Activated CD4-positive, alpha-beta memory T cell treated with anti-CD3 and anti-CD28 coated beads, Interleukin-2, amount 10 ng/mL, durations not matched to agents 7 days and 5 days (primary cell): Measurements from ENCODE around the gene VIPR2. TPM values are rescaled to one million over a fixed set of nuclear protein-coding genes. Genes with fewer than 3 reads are reported as not detected.

Experiments used
- CTCF ChIA-PET: fragments of 350-600 bp; sonication (Branson Sonifier 250); formaldehyde crosslinking; loops from one replicate; lab custom pipeline; 2021; ENCODE audit warnings: antibody characterized with exemption, inconsistent platforms; lab: Charles Lee
- POLR2A ChIA-PET: fragments of 350-600 bp; sonication (Branson Sonifier 250); formaldehyde crosslinking; loops from one replicate; lab custom pipeline; 2021; ENCODE audit warnings: antibody characterized with exemption; lab: Charles Lee
- DNase-seq: peaks from one replicate; pipeline ENCODE4 v3.0.0-alpha.2; 2020
- H3K27ac Mint-ChIP-seq: one replicate; pipeline ENCODE4 v1.8.0; 2021; ENCODE audit warnings: mild to moderate bottlenecking, mixed read lengths
- H3K27me3 Mint-ChIP-seq: one replicate; pipeline ENCODE4 v1.8.0; 2021; ENCODE audit warnings: mixed read lengths
- H3K36me3 Mint-ChIP-seq: one replicate; pipeline ENCODE4 v1.8.0; 2021; ENCODE audit warnings: low read depth, mixed read lengths
- H3K4me1 Mint-ChIP-seq: one replicate; pipeline ENCODE4 v1.8.0; 2021; ENCODE audit warnings: mixed read lengths
- H3K4me3 Mint-ChIP-seq: one replicate; pipeline ENCODE4 v1.8.0; 2021; ENCODE audit warnings: mild to moderate bottlenecking, mixed read lengths
- H3K9me3 Mint-ChIP-seq: one replicate; pipeline ENCODE4 v1.8.0; 2021; ENCODE audit warnings: mixed read lengths
- total RNA-seq, 2 experiments: library from RNA; stranded (reverse); gene quantifications; one replicate each; pipeline ENCODE4 v1.2.3, GENCODE V29; 2021

VIPR2 gene
- total RNA-seq, 2 experiments from 2014 or later: 0.13 to 0.23 TPM

DNA sequence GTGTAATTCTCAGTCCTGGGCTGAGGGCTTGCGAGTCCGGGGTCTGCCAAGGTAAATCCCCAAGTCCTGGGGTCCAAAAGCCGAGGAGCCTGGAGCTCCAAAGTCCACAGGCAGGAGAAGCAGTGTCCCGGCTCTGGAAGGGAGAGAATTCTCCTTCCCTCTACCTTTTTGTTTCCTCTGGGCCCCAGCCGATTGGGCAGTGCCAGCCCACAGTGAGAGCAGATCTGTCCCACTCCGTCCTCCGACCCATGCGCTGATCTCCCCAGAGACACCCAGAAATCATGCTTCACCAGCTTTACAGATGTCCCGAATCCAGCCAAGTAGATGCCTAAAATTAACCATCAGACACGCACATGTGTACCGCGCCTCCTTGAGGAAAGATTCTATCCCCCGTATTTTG is 8.1 kb upstream of the VIPR2 start:
- no peaks in the 10 kb centered on the region for H3K4me1 Mint-ChIP-seq
- POLR2A ChIA-PET: no interaction called here
- no peaks in the 10 kb centered on the region for H3K9me3 Mint-ChIP-seq
- CTCF ChIA-PET: no interaction called here
- H3K27me3 Mint-ChIP-seq: no peaks in the 10 kb centered on the region
- no peak overlapping the region for H3K27ac Mint-ChIP-seq
- no peaks in the 10 kb centered on the region for H3K36me3 Mint-ChIP-seq
- H3K4me3 Mint-ChIP-seq: no peak overlapping the region
- DNase-seq: no peak

DNA sequence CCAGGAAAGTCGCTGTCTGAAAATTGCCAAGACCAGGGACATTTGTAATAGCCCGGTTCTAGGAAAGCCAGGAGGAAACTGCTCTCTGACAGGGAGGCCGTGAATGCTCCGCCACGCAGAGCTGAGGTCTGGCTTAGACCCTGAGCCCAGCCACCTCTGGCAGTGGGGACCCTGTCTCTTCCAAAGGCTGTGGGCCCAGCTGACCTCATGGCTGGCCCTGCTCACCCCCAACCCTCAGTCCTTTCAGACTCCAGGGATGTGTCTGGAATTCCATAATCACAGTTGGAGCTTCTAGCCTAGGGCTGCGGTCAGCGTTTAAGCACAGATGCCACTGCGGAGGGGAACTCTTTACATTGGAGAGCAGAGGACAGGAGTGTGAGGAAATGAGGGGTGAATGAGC is 6.6 kb upstream of the VIPR2 start:
- Mint-ChIP-seq H3K4me3 (no peak overlapping the region), H3K4me1 (no peaks in the 10 kb centered on the region), H3K36me3 (no peaks in the 10 kb centered on the region), H3K27me3 (no peaks in the 10 kb centered on the region), H3K27ac (no peak overlapping the region), H3K9me3 (no peaks in the 10 kb centered on the region)
- no peak for DNase-seq
- ChIA-PET POLR2A (no interaction called here), CTCF (no interaction called here)

DNA sequence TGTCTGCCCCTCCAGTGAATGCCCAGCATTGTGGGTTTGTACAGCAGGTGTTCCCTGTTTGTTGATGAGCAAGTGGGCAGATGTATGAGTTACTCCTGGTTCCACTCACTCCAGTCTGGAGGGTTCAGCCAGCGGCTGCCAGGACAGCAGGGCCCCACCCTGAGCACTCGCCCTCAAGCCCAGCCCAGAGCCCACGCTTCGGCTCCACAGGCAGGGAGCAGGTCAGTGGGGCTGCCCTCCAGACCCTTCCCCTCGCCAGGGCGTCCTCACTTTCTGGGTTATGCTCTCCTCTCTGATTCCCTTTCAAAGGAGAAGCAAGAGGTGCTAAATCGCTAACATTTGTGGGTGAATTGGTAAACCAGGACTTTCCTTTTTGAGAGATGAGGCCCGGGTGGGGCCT is 4.8 kb upstream of the VIPR2 start:
- no peak overlapping the region for H3K4me3 Mint-ChIP-seq
- peaks cover 4% of the 10 kb centered on the region for H3K27me3 Mint-ChIP-seq
- no peak overlapping the region for H3K27ac Mint-ChIP-seq

DNA sequence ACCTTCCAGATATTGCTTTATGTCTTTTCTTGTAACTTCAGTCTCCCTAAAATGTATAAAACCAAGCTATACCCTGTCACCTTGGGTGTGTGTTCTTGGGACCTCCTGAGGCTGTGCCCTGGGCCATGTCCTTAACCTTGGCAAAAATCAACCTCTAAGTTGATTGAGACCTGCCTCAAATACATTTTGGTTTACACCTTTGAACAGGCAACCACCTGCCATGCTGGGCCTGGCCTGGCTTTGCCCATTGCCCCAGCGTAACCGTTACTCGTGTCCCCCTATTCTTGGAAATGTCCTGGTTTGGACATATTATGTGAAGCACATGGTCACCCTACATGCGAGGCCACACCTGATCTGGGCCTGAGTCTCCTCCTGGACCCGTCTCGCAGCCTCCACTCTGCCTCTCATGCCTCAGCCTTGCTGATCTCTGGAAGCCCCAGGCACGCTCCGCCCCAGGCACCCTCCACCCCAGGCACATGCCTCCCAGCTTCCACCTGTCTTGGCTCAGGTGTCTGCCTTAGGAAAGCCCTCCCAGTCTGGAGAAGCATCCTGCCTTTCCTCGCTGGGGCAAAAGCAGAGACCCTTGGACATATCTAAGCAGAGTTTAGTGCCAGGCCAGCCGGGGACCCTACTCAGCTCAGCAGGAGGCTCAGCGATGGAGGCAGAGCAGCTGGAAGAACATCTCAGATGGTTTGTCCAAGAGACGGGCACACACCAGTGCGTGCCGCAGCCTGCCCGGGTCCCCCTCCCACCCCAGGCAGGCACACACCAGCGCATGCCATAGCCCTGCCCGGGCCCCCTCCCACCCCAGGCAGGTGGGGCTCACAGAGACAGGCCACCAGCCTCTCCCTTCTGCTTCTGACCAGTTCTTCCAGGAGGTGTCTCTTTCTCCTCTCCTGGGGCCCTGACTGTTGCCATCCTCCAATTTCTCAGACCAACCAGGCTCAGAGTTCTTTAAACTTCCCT is 4.0 kb upstream of the VIPR2 start:
- Mint-ChIP-seq H3K27me3 (peaks cover 9% of the 10 kb centered on the region), H3K36me3 (no peaks in the 10 kb centered on the region), H3K9me3 (no peaks in the 10 kb centered on the region), H3K27ac (no peak overlapping the region), H3K4me3 (no peak overlapping the region), H3K4me1 (peaks cover 4% of the 10 kb centered on the region)
- DNase-seq: no peak
- CTCF ChIA-PET: no interaction called here
- POLR2A ChIA-PET: no interaction called here

More for the DNA sequence above, 4.8 kb upstream of the VIPR2 start:
- Mint-ChIP-seq H3K4me1 (no peaks in the 10 kb centered on the region), H3K9me3 (no peaks in the 10 kb centered on the region), H3K36me3 (no peaks in the 10 kb centered on the region)
- CTCF ChIA-PET: no interaction called here
- no peak for DNase-seq
- POLR2A ChIA-PET: no interaction called here

DNA sequence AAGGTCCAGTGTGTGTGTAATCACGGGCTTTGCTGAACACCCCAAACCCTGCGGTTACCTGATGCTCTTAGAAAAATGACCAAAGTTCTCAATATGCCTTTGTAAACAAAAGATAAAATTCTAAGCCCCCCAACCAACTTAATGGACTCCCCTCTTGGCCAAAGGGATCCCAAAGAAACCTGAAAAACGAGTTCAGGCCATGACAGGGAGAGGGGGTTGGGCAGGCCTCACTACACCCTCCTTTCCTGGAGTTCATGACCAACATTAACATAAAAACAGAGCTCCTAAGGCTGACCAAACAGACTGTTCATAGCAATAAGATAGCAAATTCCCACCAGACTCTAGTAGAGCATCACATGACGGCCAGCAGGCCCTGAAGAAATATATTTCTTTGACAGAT is 3.0 kb upstream of the VIPR2 start:
- H3K36me3 Mint-ChIP-seq: no peaks in the 10 kb centered on the region
- peaks cover 6% of the 10 kb centered on the region for H3K4me1 Mint-ChIP-seq
- CTCF ChIA-PET: no interaction called here
- H3K4me3 Mint-ChIP-seq: no peak overlapping the region
- DNase-seq: no peak
- peaks cover 19% of the 10 kb centered on the region for H3K27me3 Mint-ChIP-seq
- no peaks in the 10 kb centered on the region for H3K9me3 Mint-ChIP-seq
- H3K27ac Mint-ChIP-seq: no peak overlapping the region
- POLR2A ChIA-PET: no interaction called here

DNA sequence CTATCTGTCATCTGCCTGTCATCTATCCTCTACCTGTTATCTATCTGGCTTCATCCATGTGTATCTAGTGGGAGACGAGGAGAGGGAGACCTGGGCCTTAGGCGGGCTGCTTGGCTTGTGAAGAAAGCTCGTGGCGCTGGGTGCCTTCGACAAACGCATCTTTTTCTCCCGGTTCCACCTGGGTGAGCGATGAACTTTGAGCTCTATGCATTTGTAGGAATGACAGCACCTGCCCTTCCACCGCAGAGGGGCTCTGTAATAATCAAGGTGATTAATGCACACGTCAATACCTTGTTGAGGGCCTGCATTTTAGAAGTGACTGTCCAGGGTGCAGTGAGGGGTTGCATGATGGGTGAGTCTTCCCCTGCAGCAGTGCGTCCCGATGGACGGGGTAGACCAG is 2.6 kb upstream of the VIPR2 start:
- Mint-ChIP-seq H3K9me3 (no peaks in the 10 kb centered on the region), H3K4me1 (peaks cover 6% of the 10 kb centered on the region), H3K27me3 (peaks cover 23% of the 10 kb centered on the region), H3K27ac (no peak overlapping the region), H3K36me3 (no peaks in the 10 kb centered on the region), H3K4me3 (no peak overlapping the region)
- no peak for DNase-seq
- ChIA-PET CTCF (no interaction called here), POLR2A (no interaction called here)

DNA sequence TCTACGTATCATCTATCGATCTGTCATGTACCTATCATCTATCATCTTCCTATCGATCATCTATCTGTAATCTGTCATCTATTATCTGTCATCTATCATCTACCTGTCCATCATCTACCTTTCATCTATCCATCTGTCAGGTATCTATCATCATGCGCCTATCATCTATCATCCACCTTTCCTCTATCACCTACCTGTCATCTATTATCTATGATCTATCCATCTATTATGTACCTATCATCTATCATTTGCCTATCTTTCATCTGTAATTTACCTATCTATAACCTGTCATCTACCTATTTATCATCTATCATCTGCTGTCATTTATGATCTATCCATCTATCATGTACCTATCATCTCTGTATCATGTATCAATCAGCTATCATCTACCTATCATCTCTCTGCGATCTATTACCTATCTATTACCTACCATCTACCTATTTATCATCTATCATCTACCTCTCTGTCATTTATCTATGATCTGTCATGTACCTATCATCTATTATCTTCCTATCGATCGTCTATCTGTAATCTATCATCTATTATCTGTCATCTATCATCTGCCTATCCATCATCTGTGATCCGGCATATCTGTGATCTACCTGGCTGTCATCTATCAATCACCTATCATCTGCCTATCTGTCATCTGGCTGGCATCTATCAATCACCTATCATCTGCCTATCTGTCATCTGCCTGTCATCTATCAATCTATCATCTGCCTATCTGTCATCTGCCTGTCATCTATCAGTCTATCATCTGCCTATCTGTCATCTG is 1.6 kb upstream of the VIPR2 start:
- CTCF ChIA-PET: no interaction called here
- POLR2A ChIA-PET: no interaction called here
- no peak overlapping the region for H3K4me3 Mint-ChIP-seq
- H3K9me3 Mint-ChIP-seq: no peaks in the 10 kb centered on the region
- H3K27me3 Mint-ChIP-seq: peaks cover 30% of the 10 kb centered on the region
- no peak overlapping the region for H3K27ac Mint-ChIP-seq
- peaks cover 6% of the 10 kb centered on the region for H3K4me1 Mint-ChIP-seq
- no peak for DNase-seq
- no peaks in the 10 kb centered on the region for H3K36me3 Mint-ChIP-seq

DNA sequence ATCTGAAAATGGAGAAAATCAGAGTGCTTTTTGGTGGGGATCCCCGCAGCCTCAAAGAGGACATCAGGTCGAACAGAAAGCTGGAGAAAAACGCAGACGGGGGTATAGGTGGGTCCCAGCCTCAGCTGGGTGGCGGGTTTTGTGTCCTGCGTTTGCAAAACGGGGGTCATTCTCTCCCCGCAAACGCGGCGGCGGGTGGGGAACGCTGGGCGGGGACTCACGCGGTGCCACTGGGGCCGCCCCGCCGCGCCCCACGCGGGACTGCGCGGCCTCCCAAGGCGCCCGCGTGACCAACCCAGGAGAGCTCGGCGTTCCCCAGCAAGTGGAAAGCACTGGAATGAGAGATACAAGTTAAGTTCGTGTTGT is 806 bp upstream of the VIPR2 start:
- H3K4me1 Mint-ChIP-seq: peaks cover 6% of the 10 kb centered on the region
- H3K27ac Mint-ChIP-seq: no peak overlapping the region
- ChIA-PET CTCF (no interaction called here), POLR2A (no interaction called here)
- no peaks in the 10 kb centered on the region for H3K9me3 Mint-ChIP-seq
- peaks cover 35% of the 10 kb centered on the region for H3K27me3 Mint-ChIP-seq
- no peaks in the 10 kb centered on the region for H3K36me3 Mint-ChIP-seq
- H3K4me3 Mint-ChIP-seq: no peak overlapping the region
- no peak for DNase-seq

DNA sequence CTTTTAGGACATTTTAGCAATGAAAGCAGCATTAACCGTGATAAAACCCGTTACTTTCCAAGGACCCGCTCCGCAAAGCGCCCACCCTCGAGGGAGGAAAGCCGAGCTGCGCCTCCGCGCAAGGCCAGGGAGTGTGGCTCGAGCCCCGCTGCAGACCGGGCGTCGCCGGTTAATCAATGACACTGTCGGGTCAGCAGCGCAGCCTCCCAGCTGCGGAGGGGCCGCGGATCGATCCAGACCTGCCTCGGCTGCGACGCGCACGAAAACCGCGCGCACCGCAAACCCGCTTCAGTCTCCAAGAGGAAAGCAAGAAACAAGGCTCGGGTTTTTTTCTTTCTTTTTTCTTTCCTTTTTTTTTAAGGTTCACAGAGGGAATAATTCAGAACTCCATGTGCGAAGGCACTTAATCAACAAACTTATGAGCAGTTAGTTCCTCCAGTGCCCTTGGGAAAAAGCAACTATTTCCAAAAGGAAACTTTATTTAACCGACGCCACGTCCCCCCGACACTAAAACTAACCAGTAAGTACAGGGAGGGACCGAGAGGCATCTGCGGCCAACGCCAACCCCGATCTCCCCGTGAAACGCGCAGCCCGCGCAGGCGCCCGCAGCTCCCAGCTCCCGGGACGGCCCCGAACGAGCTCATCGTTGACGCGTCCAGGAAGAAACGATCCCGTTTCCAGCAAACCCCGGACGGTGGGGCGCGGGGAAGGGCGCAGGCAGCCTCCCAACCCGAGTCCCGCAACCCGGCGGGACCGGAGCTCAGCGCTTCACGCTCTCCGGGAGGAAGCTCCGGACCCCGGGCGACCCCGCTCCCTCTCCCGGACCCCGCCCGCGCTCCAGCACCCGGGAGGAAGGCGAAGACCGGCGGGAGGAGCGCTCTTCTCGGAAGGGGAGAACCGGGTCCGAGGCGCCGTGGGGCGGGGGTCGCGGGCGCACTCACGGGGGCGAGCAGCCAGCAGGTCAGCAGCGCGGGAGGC is 598 bp downstream of the VIPR2 start:
- Mint-ChIP-seq H3K4me3 (peak overlapping the region; percentile 10), H3K4me1 (peaks cover 6% of the 10 kb centered on the region), H3K9me3 (no peaks in the 10 kb centered on the region), H3K27me3 (peaks cover 35% of the 10 kb centered on the region), H3K27ac (no peak overlapping the region), H3K36me3 (no peaks in the 10 kb centered on the region)
- POLR2A ChIA-PET: no interaction called here
- DNase-seq: no peak
- CTCF ChIA-PET: interaction anchor here (1.0 kb wide), 1 partner anchor 167 kb away, joined by 3 read pairs; no protein-coding TSS in a partner anchor

DNA sequence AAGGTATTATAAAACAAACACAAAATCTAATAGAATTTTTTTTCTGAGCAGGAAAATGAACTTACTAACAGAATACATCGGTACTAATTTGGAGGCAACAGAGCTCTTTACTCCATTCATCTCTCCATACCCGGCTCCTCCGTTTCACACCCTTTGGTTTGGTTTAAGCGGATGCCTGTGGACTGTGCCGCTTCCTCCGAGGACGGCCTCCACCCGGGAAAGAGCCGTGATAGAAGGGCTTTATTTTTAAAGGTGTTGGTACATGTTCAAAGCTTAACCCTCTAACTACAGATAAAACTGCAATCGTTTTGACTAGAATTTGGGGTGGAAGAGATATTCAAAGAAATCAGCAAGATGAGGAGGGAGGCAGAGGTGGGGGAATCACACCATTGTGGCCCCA is 1.9 kb downstream of the VIPR2 start:
- POLR2A ChIA-PET: no interaction called here
- H3K4me3 Mint-ChIP-seq: no peak overlapping the region
- peaks cover 35% of the 10 kb centered on the region for H3K27me3 Mint-ChIP-seq
- no peaks in the 10 kb centered on the region for H3K9me3 Mint-ChIP-seq
- H3K36me3 Mint-ChIP-seq: no peaks in the 10 kb centered on the region
- DNase-seq: no peak
- H3K27ac Mint-ChIP-seq: no peak overlapping the region
- peaks cover 6% of the 10 kb centered on the region for H3K4me1 Mint-ChIP-seq
- CTCF ChIA-PET: no interaction called here

DNA sequence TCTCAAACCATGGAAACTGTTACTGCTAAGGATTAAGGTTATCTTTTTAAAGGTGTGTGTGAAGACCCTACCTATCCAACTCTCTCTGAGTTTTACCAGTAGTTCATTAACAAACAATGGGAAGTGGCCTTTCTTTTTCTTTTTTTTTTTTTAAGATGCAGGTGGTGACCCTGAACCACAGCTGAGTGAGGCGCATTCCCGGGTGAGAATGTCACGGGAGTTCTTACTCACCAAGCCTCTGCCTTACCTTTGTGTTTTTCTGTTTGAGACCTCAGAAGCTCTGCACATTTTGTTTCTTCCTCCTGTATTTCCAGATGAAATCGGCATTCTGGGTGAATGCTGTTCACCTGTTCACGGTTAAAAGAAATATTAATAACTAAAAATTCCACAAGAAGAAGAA is 2.5 kb downstream of the VIPR2 start:
- Mint-ChIP-seq H3K4me3 (no peak overlapping the region), H3K36me3 (no peaks in the 10 kb centered on the region), H3K27me3 (peaks cover 35% of the 10 kb centered on the region), H3K4me1 (peaks cover 6% of the 10 kb centered on the region), H3K9me3 (no peaks in the 10 kb centered on the region), H3K27ac (no peak overlapping the region)
- CTCF ChIA-PET: interaction anchor here (0.7 kb wide), 1 partner anchor 80 kb away, joined by 3 read pairs; no protein-coding TSS in a partner anchor
- DNase-seq: no peak
- POLR2A ChIA-PET: no interaction called here

DNA sequence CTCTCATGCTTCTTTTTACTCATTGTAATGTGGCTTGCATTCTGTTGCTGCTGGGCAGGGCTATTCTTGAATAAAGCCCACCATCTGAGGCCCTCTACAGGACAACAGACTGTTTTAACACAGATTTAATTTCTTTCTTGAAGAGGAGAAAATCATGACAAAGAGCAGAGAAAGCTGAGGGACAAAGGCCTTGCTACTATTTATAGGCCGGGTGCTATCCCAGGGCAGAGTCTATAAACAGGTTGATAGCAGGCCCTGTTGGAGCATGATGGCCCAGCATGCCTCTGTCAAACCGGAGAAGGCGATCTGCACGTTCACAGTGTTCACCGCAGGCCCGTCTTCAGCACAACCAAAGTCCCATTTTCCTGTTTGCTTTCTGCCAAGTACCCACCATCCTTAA is 3.0 kb downstream of the VIPR2 start:
- H3K36me3 Mint-ChIP-seq: no peaks in the 10 kb centered on the region
- H3K9me3 Mint-ChIP-seq: no peaks in the 10 kb centered on the region
- H3K27ac Mint-ChIP-seq: no peak overlapping the region
- DNase-seq: no peak
- no peak overlapping the region for H3K4me3 Mint-ChIP-seq
- peaks cover 6% of the 10 kb centered on the region for H3K4me1 Mint-ChIP-seq
- H3K27me3 Mint-ChIP-seq: peaks cover 35% of the 10 kb centered on the region
- POLR2A ChIA-PET: no interaction called here
- CTCF ChIA-PET: interaction anchor here (0.7 kb wide), 1 partner anchor 79 kb away, joined by 3 read pairs; no protein-coding TSS in a partner anchor
